Hepatocyte (in vitro differentiated cells): ENCODE measurements around the gene HOXC11.

Experiments
- EZH2 ChIP-seq: fragments of 200-600 bp; sonication (generic); IDR thresholded peaks from 2 replicates; pipeline ENCODE4 v1.6.1; 2016; ENCODE audit warnings: antibody characterized with exemption, mild to moderate bottlenecking, borderline replicate concordance
- EZH2phosphoT487 ChIP-seq: fragments of 200-600 bp; sonication (generic); IDR thresholded peaks from one replicate; pipeline ENCODE4 v1.6.1; 2018; ENCODE audit warnings: antibody characterized with exemption, mild to moderate bottlenecking, low read depth, moderate library complexity; ENCODE audit not compliant: unreplicated experiment, severe bottlenecking
- TF ChIP-seq, protein P1 (sequence below): fragments of 200-600 bp; sonication (generic); IDR thresholded peaks from 2 replicates; pipeline ENCODE4 v1.5.1; 2016; ENCODE audit warnings: antibody characterized with exemption, mild to moderate bottlenecking; ENCODE audit not compliant: poor library complexity

GRCh38 chr12:53966085-53966384 is 6.9 kb upstream of the HOXC11 start:
- TF ChIP-seq, protein P1, sequence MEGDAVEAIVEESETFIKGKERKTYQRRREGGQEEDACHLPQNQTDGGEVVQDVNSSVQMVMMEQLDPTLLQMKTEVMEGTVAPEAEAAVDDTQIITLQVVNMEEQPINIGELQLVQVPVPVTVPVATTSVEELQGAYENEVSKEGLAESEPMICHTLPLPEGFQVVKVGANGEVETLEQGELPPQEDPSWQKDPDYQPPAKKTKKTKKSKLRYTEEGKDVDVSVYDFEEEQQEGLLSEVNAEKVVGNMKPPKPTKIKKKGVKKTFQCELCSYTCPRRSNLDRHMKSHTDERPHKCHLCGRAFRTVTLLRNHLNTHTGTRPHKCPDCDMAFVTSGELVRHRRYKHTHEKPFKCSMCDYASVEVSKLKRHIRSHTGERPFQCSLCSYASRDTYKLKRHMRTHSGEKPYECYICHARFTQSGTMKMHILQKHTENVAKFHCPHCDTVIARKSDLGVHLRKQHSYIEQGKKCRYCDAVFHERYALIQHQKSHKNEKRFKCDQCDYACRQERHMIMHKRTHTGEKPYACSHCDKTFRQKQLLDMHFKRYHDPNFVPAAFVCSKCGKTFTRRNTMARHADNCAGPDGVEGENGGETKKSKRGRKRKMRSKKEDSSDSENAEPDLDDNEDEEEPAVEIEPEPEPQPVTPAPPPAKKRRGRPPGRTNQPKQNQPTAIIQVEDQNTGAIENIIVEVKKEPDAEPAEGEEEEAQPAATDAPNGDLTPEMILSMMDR = no peak
- TF ChIP-seq EZH2 (no peak), EZH2phosphoT487 (no peak)
